ENCODE results near the gene SLC8A1. TPM values are rescaled to one million over a fixed set of nuclear protein-coding genes. Genes with fewer than 3 reads are reported as not detected.

Gene SLC8A1
- total RNA-seq, 1 experiment from 2014 or later: 1.7 TPM

DNA sequence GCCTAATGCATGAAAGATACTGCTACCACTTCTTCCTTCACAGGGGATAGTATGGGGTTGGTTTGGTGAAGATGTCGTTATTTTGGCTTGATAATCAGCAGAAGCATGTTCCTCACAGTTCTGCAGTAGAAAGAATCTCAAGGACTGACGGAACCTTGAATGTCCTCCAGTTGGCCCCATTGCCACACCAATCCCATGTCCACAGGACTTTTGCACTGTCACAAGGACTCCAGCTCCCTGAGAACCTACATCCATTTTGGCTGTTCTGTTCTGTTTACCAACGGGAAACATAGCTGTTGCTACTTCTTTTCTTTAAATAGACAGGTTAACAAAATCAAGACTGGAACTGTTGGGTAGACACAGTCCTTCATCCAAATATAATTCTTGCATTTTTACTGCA is 270.0 kb downstream of the SLC8A1 start:
- H2AFZ ChIP-seq (ENCODE audit: low read length): no peak overlapping the region
- no peak overlapping the region for H3K27ac ChIP-seq (ENCODE audit: insufficient read length, low read depth, low read length)
- H3K4ac ChIP-seq (ENCODE audit: low read depth, low read length): no peak overlapping the region
- no peaks in the 10 kb centered on the region for H4K20me1 ChIP-seq (ENCODE audit: control insufficient read depth, insufficient read depth, insufficient read length)
- Mint-ChIP-seq H3K4me3 (no peak overlapping the region), H3K9me3 (no peaks in the 10 kb centered on the region), H3K27me3 (ENCODE audit: low read depth) (no peaks in the 10 kb centered on the region), H3K27ac (no peak overlapping the region), H3K4me1 (peaks cover 4 to 5% of the 10 kb centered on the region in 2 experiments), H3K36me3 (ENCODE audit: insufficient read depth in 1 of 3, low read depth in 3 of 3) (no peaks in the 10 kb centered on the region; a peak in 1 of 7 replicates)
- WGBS (ENCODE audit: extremely low coverage, insufficient read length, low lambda C conversion rate): no CpG with 5 or more reads among the region's 3 CpGs
- H3K18ac ChIP-seq (ENCODE audit: insufficient read length, low read depth, low read length): no peak overlapping the region
- no peaks in the 10 kb centered on the region for H3K79me1 ChIP-seq (ENCODE audit: insufficient read depth, low read depth, low read length, poor library complexity, severe bottlenecking)
- no peak overlapping the region for H3K14ac ChIP-seq (ENCODE audit: insufficient read depth, low read length)
- no peaks in the 10 kb centered on the region for H3K4me1 ChIP-seq (ENCODE audit: insufficient read depth, low read length)
- H3K79me2 ChIP-seq (ENCODE audit: insufficient read depth, low read length): no peaks in the 10 kb centered on the region
- H2AK5ac ChIP-seq (ENCODE audit: insufficient read length, low read length): no peak overlapping the region
- no peak overlapping the region for H2BK120ac ChIP-seq (ENCODE audit: low read depth, low read length, poor library complexity, severe bottlenecking)
- no peak overlapping the region for H3K56ac ChIP-seq (ENCODE audit: insufficient read length, low read depth, low read length)
- no peaks in the 10 kb centered on the region for H3K9me3 ChIP-seq (ENCODE audit: control insufficient read depth, low read depth, low read length)
- H3K4me2 ChIP-seq (ENCODE audit: insufficient read depth, insufficient read length, low read length): no peak overlapping the region
- TF ChIP-seq, protein P1, sequence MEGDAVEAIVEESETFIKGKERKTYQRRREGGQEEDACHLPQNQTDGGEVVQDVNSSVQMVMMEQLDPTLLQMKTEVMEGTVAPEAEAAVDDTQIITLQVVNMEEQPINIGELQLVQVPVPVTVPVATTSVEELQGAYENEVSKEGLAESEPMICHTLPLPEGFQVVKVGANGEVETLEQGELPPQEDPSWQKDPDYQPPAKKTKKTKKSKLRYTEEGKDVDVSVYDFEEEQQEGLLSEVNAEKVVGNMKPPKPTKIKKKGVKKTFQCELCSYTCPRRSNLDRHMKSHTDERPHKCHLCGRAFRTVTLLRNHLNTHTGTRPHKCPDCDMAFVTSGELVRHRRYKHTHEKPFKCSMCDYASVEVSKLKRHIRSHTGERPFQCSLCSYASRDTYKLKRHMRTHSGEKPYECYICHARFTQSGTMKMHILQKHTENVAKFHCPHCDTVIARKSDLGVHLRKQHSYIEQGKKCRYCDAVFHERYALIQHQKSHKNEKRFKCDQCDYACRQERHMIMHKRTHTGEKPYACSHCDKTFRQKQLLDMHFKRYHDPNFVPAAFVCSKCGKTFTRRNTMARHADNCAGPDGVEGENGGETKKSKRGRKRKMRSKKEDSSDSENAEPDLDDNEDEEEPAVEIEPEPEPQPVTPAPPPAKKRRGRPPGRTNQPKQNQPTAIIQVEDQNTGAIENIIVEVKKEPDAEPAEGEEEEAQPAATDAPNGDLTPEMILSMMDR (conservative IDR thresholded peaks at IDR 0.05): no peak
- no peak overlapping the region for H2BK20ac ChIP-seq (ENCODE audit: low read depth, low read length, poor library complexity, severe bottlenecking)
- no peak overlapping the region for H2BK12ac ChIP-seq (ENCODE audit: insufficient read length, low read depth, low read length)
- H3K23ac ChIP-seq (ENCODE audit: insufficient read length, low read depth, low read length): no peak overlapping the region
- H2BK5ac ChIP-seq (ENCODE audit: insufficient read length, low read length): no peak overlapping the region
- no peak overlapping the region for H2BK15ac ChIP-seq (ENCODE audit: low read depth, low read length)
- no peak overlapping the region for H4K91ac ChIP-seq (ENCODE audit: insufficient read length, low read depth, low read length)
- H3K9ac ChIP-seq (ENCODE audit: extremely low read depth, insufficient read length, low read length): no peak overlapping the region
- no peak overlapping the region for H4K8ac ChIP-seq (replicated peaks; ENCODE audit: insufficient read length, low read depth, low read length)
- DNase-seq: no peak
- no peaks in the 10 kb centered on the region for H3K27me3 ChIP-seq (ENCODE audit: insufficient read depth, low read length)
- H3K23me2 ChIP-seq (ENCODE audit: insufficient read length, low read depth, low read length, poor library complexity, severe bottlenecking): no peaks in the 10 kb centered on the region
- no peak overlapping the region for H3T11ph ChIP-seq (ENCODE audit: low read length)
- no peak overlapping the region for H4K5ac ChIP-seq (ENCODE audit: insufficient read length, low read depth, low read length)

Data from H9 (cell line).